ENCODE results near the gene PHB1. TPM values are rescaled to one million over a fixed set of nuclear protein-coding genes. Genes with fewer than 3 reads are reported as not detected.

PHB1 gene
- total RNA-seq, 1 donor from 2014 or later, result 440 TPM

- no peak overlapping the region for H3K4me3 Mint-ChIP-seq
- intact Hi-C loops (cut with micrococcal nuclease), result no loop called here
- H3K27ac Mint-ChIP-seq, result no peak overlapping the region
- H3K4me1 Mint-ChIP-seq, result peaks cover 7% of the 10 kb centered on the region
- H3K27me3 Mint-ChIP-seq, result peaks cover 4% of the 10 kb centered on the region
- H3K36me3 Mint-ChIP-seq (ENCODE audit: low read depth), result no peaks in the 10 kb centered on the region
- no peaks in the 10 kb centered on the region for H3K9me3 Mint-ChIP-seq
- no peak for DNase-seq
Observed at GRCh38 chr17:49447628-49448302, 33.1 kb upstream of the PHB1 start.

- Mint-ChIP-seq H3K9me3 (no peaks in the 10 kb centered on the region), H3K4me1 (peaks cover 4% of the 10 kb centered on the region), H3K4me3 (no peak overlapping the region)
Observed at GRCh38 chr17:49445591-49445990, 30.9 kb upstream of the PHB1 start.

GRCh38 chr17:49444384-49444783 lies 29.7 kb upstream of the PHB1 start:
- H3K4me3 Mint-ChIP-seq, result no peak overlapping the region
- no peaks in the 10 kb centered on the region for H3K4me1 Mint-ChIP-seq
- H3K9me3 Mint-ChIP-seq, result no peaks in the 10 kb centered on the region
- H3K27me3 Mint-ChIP-seq, result peaks cover 7% of the 10 kb centered on the region
- no peaks in the 10 kb centered on the region for H3K36me3 Mint-ChIP-seq (ENCODE audit: low read depth)
- H3K27ac Mint-ChIP-seq, result no peak overlapping the region
- intact Hi-C loops (cut with micrococcal nuclease), result no loop called here
- DNase-seq, result no peak

More at GRCh38 chr17:49445591-49445990, 30.9 kb upstream of the PHB1 start:
- Mint-ChIP-seq H3K27ac (no peak overlapping the region), H3K27me3 (peaks cover 5% of the 10 kb centered on the region), H3K36me3 (ENCODE audit: low read depth) (no peaks in the 10 kb centered on the region)
- intact Hi-C loops (cut with micrococcal nuclease), result no loop called here
- DNase-seq, result no peak

GRCh38 chr17:49443862-49444261 lies 29.2 kb upstream of the PHB1 start:
- Mint-ChIP-seq H3K9me3 (no peaks in the 10 kb centered on the region), H3K4me1 (no peaks in the 10 kb centered on the region), H3K36me3 (ENCODE audit: low read depth) (no peaks in the 10 kb centered on the region), H3K27ac (no peak overlapping the region), H3K4me3 (no peak overlapping the region), H3K27me3 (peaks cover 12% of the 10 kb centered on the region)
- no peak for DNase-seq
- intact Hi-C loops (cut with micrococcal nuclease), result no loop called here

GRCh38 chr17:49442041-49442440 lies 27.4 kb upstream of the PHB1 start:
- H3K4me3 Mint-ChIP-seq, result no peak overlapping the region
- H3K36me3 Mint-ChIP-seq (ENCODE audit: low read depth), result no peaks in the 10 kb centered on the region
- no peak for DNase-seq
- H3K9me3 Mint-ChIP-seq, result no peaks in the 10 kb centered on the region
- H3K27ac Mint-ChIP-seq, result no peak overlapping the region
- peaks cover 21% of the 10 kb centered on the region for H3K27me3 Mint-ChIP-seq
- H3K4me1 Mint-ChIP-seq, result no peaks in the 10 kb centered on the region
- intact Hi-C loops (cut with micrococcal nuclease), result no loop called here

- no peaks in the 10 kb centered on the region for H3K4me1 Mint-ChIP-seq
- H3K4me3 Mint-ChIP-seq, result no peak overlapping the region
- no peaks in the 10 kb centered on the region for H3K9me3 Mint-ChIP-seq
- H3K27ac Mint-ChIP-seq, result no peak overlapping the region
- peaks cover 25% of the 10 kb centered on the region for H3K27me3 Mint-ChIP-seq
- intact Hi-C loops (cut with micrococcal nuclease), result no loop called here
- no peaks in the 10 kb centered on the region for H3K36me3 Mint-ChIP-seq (ENCODE audit: low read depth)
- no peak for DNase-seq
Observed at GRCh38 chr17:49441578-49441977, 26.9 kb upstream of the PHB1 start.

GRCh38 chr17:49440581-49440980 lies 25.9 kb upstream of the PHB1 start:
- Mint-ChIP-seq H3K4me3 (no peak overlapping the region), H3K36me3 (ENCODE audit: low read depth) (no peaks in the 10 kb centered on the region), H3K27ac (no peak overlapping the region), H3K27me3 (peaks cover 35% of the 10 kb centered on the region), H3K9me3 (no peaks in the 10 kb centered on the region), H3K4me1 (no peaks in the 10 kb centered on the region)
- no peak for DNase-seq
- intact Hi-C loops (cut with micrococcal nuclease), result no loop called here

GRCh38 chr17:49439673-49440571 lies 25.2 kb upstream of the PHB1 start:
- H3K27ac Mint-ChIP-seq, result no peak overlapping the region
- H3K36me3 Mint-ChIP-seq (ENCODE audit: low read depth), result no peaks in the 10 kb centered on the region
- no peaks in the 10 kb centered on the region for H3K4me1 Mint-ChIP-seq
- no peaks in the 10 kb centered on the region for H3K9me3 Mint-ChIP-seq
- no peak for DNase-seq
- H3K4me3 Mint-ChIP-seq, result no peak overlapping the region
- peaks cover 36% of the 10 kb centered on the region for H3K27me3 Mint-ChIP-seq
- intact Hi-C loops (cut with micrococcal nuclease), result no loop called here

GRCh38 chr17:49439305-49439672 lies 24.6 kb upstream of the PHB1 start:
- H3K9me3 Mint-ChIP-seq, result no peaks in the 10 kb centered on the region
- no peak overlapping the region for H3K27ac Mint-ChIP-seq
- no peak for DNase-seq
- no peaks in the 10 kb centered on the region for H3K36me3 Mint-ChIP-seq (ENCODE audit: low read depth)
- intact Hi-C loops (cut with micrococcal nuclease), result no loop called here
- H3K4me1 Mint-ChIP-seq, result no peaks in the 10 kb centered on the region
- H3K27me3 Mint-ChIP-seq, result peaks cover 36% of the 10 kb centered on the region
- no peak overlapping the region for H3K4me3 Mint-ChIP-seq

GRCh38 chr17:49438436-49439278 lies 24.0 kb upstream of the PHB1 start:
- H3K4me3 Mint-ChIP-seq, result no peak overlapping the region
- no peaks in the 10 kb centered on the region for H3K4me1 Mint-ChIP-seq
- peaks cover 36% of the 10 kb centered on the region for H3K27me3 Mint-ChIP-seq
- intact Hi-C loops (cut with micrococcal nuclease), result no loop called here
- no peaks in the 10 kb centered on the region for H3K9me3 Mint-ChIP-seq
- DNase-seq, result no peak
- no peaks in the 10 kb centered on the region for H3K36me3 Mint-ChIP-seq (ENCODE audit: low read depth)
- H3K27ac Mint-ChIP-seq, result no peak overlapping the region

GRCh38 chr17:49437696-49438435 lies 23.2 kb upstream of the PHB1 start:
- Mint-ChIP-seq H3K4me3 (no peak overlapping the region), H3K27ac (no peak overlapping the region), H3K9me3 (no peaks in the 10 kb centered on the region), H3K36me3 (ENCODE audit: low read depth) (no peaks in the 10 kb centered on the region), H3K27me3 (peaks cover 36% of the 10 kb centered on the region), H3K4me1 (no peaks in the 10 kb centered on the region)
- no peak for DNase-seq
- intact Hi-C loops (cut with micrococcal nuclease), result no loop called here

- Mint-ChIP-seq H3K36me3 (ENCODE audit: low read depth) (no peaks in the 10 kb centered on the region), H3K27me3 (peaks cover 36% of the 10 kb centered on the region), H3K4me1 (no peaks in the 10 kb centered on the region), H3K27ac (no peak overlapping the region), H3K4me3 (no peak overlapping the region), H3K9me3 (no peaks in the 10 kb centered on the region)
- no peak for DNase-seq
- intact Hi-C loops (cut with micrococcal nuclease), result no loop called here
Observed at GRCh38 chr17:49436174-49436573, 21.5 kb upstream of the PHB1 start.

- H3K9me3 Mint-ChIP-seq, result no peaks in the 10 kb centered on the region
- no peak for DNase-seq
- H3K27me3 Mint-ChIP-seq, result peaks cover 36% of the 10 kb centered on the region
- no peaks in the 10 kb centered on the region for H3K36me3 Mint-ChIP-seq (ENCODE audit: low read depth)
- no peaks in the 10 kb centered on the region for H3K4me1 Mint-ChIP-seq
- intact Hi-C loops (cut with micrococcal nuclease), result loop anchor here (1.0 kb wide), 1 partner anchor 121 kb away; no protein-coding TSS in a partner anchor
- H3K4me3 Mint-ChIP-seq, result no peak overlapping the region
- H3K27ac Mint-ChIP-seq, result no peak overlapping the region
Observed at GRCh38 chr17:49435671-49436029, 21.0 kb upstream of the PHB1 start.
